Mammary epithelial cell (primary cell): ENCODE data around the gene RRAD.

ENCODE experiments used
- CTCF ChIP-seq, 2 donors: IDR thresholded peaks in 1 of 2; conservative IDR thresholded peaks in 1 of 2; 2 replicates each; pipeline ENCODE4 v1.5.1; 2011 to 2012; ENCODE audit warnings: inconsistent platforms in 2 of 2, low read length in 2 of 2, mild to moderate bottlenecking in 2 of 2, control low read depth in 1 of 2, low read depth in 1 of 2; ENCODE audit not compliant: insufficient read depth in 1 of 2; ENCODE audit errors: extremely low read depth in 1 of 2
- EZH2 ChIP-seq: IDR thresholded peaks from 2 replicates; pipeline ENCODE4 v1.6.1; 2012; ENCODE audit warnings: low read length, inconsistent platforms, borderline replicate concordance

- TF ChIP-seq CTCF (conservative IDR thresholded peaks at IDR 0.05 in 1 of 2, IDR thresholded peaks at IDR 0.05 in 1 of 2; ENCODE audit: extremely low read depth in 1 of 2, insufficient read depth in 1 of 2, low read depth in 1 of 2, low read length in 2 of 2) (no peak), EZH2 (no peak)
These were observed 34.9 kb upstream of the RRAD start for GRCh38 chr16:66960270-66960669.
